Prostate gland (tissue), 2 donors: ENCODE data around the gene LAMB1.

Experiments
- CTCF ChIP-seq, 4 experiments: fragments of 200-600 bp in 2 of 4; fragments of 450-650 bp in 2 of 4; sonication (generic) in 2 of 4; IDR thresholded peaks; 1 replicate in 3 of 4; 2 replicates in 1 of 4; pipeline ENCODE4 v1.5.1; 2016 to 2019; ENCODE audit warnings: antibody characterized with exemption in 4 of 4, mild to moderate bottlenecking in 2 of 4, moderate library complexity in 2 of 4
- POLR2A ChIP-seq: fragments of 450-650 bp; IDR thresholded peaks from one replicate; pipeline ENCODE4 v1.6.1; 2016; ENCODE audit warnings: antibody characterized with exemption, mild to moderate bottlenecking
- POLR2AphosphoS5 ChIP-seq: sonication (generic); formaldehyde crosslinking; IDR thresholded peaks from one replicate; pipeline ENCODE4 v1.6.1; 2017; ENCODE audit warnings: antibody characterized with exemption

- TF ChIP-seq CTCF (IDR thresholded peaks at IDR 0.05) (no peak), POLR2A (no peak), POLR2AphosphoS5 (no peak)
Observed at GRCh38 chr7:107969856-107970255, 33.1 kb downstream of the LAMB1 start.
